ENCODE results near the gene ZDHHC21.
A peak's percentile ranks its signal among the peaks of the same experiment; 100 is the strongest.
"Not testable (repeated sequence)": the region's sequence is repeated elsewhere in the genome, so short reads cannot be mapped to it uniquely, and the experiment has no call there.

ZDHHC21 gene

GRCh38 chr9:14678776-14679175 lies 14.5 kb downstream of the ZDHHC21 start:
- no peak for DNase-seq

GRCh38 chr9:14677872-14678271 lies 15.4 kb downstream of the ZDHHC21 start:
- no peak for DNase-seq

GRCh38 chr9:14677396-14677795 lies 15.8 kb downstream of the ZDHHC21 start:
- no peak for DNase-seq

GRCh38 chr9:14674630-14675029 lies 18.6 kb downstream of the ZDHHC21 start:
- no peak for DNase-seq

- DNase-seq: no peak
Measured at GRCh38 chr9:14671377-14671776, 21.9 kb downstream of the ZDHHC21 start.

- DNase-seq: no peak
Measured at GRCh38 chr9:14670718-14671117, 22.5 kb downstream of the ZDHHC21 start.

- DNase-seq: not testable (repeated sequence)
Measured at GRCh38 chr9:14664022-14664421, 29.2 kb downstream of the ZDHHC21 start.

GRCh38 chr9:14662060-14662453 lies 31.2 kb downstream of the ZDHHC21 start:
- no peak for DNase-seq

- DNase-seq: peak; percentile 45
Measured at GRCh38 chr9:14661421-14662059, 31.7 kb downstream of the ZDHHC21 start.

- no peak for DNase-seq
Measured at GRCh38 chr9:14660721-14661120, 32.5 kb downstream of the ZDHHC21 start.

- DNase-seq: no peak
Measured at GRCh38 chr9:14654932-14655331, 38.3 kb downstream of the ZDHHC21 start.

GRCh38 chr9:14653511-14653910 lies 39.7 kb downstream of the ZDHHC21 start:
- DNase-seq: no peak

- DNase-seq: peak; percentile 77
Measured at GRCh38 chr9:14652729-14653377, 40.4 kb downstream of the ZDHHC21 start.

- no peak for DNase-seq
Measured at GRCh38 chr9:14650596-14650995, 42.6 kb downstream of the ZDHHC21 start.

GRCh38 chr9:14645648-14646047 lies 47.6 kb downstream of the ZDHHC21 start:
- DNase-seq: no peak

- DNase-seq: no peak
Measured at GRCh38 chr9:14640967-14641366, 52.3 kb downstream of the ZDHHC21 start.

GRCh38 chr9:14640294-14640693 lies 52.9 kb downstream of the ZDHHC21 start:
- DNase-seq: no peak

- DNase-seq: no peak
Measured at GRCh38 chr9:14633906-14634565, 59.2 kb downstream of the ZDHHC21 start.

GRCh38 chr9:14633148-14633547 lies 60.1 kb downstream of the ZDHHC21 start:
- DNase-seq: no peak

GRCh38 chr9:14627513-14627912 lies 65.7 kb downstream of the ZDHHC21 start:
- DNase-seq: no peak

GRCh38 chr9:14618836-14619420 lies 74.3 kb downstream of the ZDHHC21 start:
- no peak for DNase-seq

- peak; percentile 90 for DNase-seq
Measured at GRCh38 chr9:14616188-14616982, 76.8 kb downstream of the ZDHHC21 start.

GRCh38 chr9:14608540-14608939 lies 84.7 kb downstream of the ZDHHC21 start:
- DNase-seq: peak; percentile 98
